AG09319 (cell line): ENCODE data around the gene C9orf40.

Experiments
- DNase-seq: peaks from one replicate; pipeline ENCODE4 v3.0.0-alpha.2; 2010; ENCODE audit warnings: low read depth; ENCODE audit errors: extremely low read depth
- TF ChIP-seq, protein P1 (sequence below): IDR thresholded peaks from 2 replicates; pipeline ENCODE4 v1.5.1; 2011; ENCODE audit warnings: low read depth, mild to moderate bottlenecking, inconsistent platforms, low read length, moderate library complexity

The C9orf40 gene, protein sequence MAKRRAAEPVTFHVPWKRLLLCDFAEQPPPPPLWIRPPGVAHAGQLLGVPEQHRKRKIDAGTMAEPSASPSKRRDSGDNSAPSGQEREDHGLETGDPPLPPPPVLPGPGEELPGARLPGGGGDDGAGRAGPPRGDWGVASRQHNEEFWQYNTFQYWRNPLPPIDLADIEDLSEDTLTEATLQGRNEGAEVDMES

DNA sequence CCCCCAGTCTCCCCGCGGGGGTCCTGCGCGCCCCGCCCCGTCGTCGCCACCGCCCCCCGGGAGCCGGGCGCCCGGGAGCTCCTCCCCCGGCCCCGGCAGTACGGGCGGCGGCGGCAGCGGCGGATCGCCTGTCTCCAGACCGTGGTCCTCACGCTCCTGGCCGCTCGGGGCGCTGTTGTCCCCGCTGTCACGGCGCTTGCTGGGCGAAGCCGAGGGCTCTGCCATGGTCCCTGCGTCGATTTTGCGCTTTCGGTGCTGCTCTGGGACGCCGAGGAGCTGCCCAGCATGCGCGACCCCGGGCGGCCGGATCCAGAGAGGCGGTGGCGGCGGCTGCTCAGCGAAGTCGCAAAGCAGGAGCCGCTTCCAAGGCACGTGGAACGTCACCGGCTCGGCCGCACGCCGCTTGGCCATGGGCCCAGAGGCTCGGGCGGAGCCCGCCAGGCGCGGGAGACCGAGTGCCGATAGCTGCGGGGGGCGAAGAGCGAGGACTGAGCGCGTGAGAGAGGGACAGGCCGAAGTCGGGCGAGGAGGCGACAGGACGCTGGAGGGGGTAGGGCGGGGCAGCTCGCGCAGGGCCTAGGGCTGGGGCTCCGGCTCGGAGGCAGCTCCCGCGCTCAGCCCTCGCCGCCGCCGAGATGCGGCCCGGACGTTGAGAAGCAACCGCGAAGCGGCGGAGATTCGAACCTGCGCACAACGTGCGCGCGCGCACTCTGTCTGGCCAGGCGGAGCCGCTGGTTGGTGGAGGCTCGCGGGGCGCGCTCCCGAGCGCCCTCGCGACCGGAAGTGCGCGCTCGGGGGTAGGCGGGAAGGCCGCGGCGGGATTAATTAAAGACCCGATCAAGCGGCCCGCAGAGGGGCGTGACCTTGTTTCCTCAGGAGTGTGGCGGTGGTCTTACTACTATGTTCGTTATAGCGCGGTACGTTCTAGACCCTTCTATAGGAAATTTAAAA lies at the start of gene C9orf40:
TSS of gene C9orf40 (minus strand) at position 712 of the 951 bp plus-strand sequence. CDS start at position 411, 301 bp downstream.
- TF ChIP-seq, protein P1, sequence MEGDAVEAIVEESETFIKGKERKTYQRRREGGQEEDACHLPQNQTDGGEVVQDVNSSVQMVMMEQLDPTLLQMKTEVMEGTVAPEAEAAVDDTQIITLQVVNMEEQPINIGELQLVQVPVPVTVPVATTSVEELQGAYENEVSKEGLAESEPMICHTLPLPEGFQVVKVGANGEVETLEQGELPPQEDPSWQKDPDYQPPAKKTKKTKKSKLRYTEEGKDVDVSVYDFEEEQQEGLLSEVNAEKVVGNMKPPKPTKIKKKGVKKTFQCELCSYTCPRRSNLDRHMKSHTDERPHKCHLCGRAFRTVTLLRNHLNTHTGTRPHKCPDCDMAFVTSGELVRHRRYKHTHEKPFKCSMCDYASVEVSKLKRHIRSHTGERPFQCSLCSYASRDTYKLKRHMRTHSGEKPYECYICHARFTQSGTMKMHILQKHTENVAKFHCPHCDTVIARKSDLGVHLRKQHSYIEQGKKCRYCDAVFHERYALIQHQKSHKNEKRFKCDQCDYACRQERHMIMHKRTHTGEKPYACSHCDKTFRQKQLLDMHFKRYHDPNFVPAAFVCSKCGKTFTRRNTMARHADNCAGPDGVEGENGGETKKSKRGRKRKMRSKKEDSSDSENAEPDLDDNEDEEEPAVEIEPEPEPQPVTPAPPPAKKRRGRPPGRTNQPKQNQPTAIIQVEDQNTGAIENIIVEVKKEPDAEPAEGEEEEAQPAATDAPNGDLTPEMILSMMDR = peak; percentile 71
- DNase-seq = peak; percentile 60

DNA sequence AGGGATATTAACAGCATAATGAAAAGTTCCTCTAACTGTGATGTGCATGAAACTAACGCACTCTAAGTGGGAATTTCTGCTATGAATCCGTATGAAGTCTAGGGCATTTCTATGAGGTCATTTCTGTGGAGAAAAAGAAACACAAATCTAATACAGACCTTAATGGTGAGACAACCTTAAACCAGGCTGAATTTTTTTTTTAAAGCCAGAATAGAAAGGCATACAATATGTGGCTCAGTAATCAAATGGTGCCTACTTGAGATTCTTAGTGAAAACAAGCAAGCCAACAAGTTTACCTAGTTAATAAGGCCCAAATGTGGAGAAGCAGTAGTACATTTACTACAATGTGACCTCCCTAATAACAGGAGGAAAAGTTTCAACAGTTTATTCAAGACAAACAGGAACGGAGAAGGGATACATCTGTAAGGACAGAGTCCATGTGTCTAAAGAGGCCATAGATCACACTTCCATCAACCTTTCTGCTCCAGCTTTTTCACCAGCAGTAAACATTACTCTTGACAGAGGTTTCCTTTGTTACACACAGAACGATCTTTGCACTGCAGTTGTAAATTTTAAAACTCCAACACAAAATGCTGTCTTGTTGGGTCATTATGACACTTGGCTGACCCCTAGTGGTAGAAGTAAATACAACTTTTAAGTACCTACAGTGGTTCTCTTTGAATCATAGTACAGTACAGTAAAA lies 49.2 kb upstream of the C9orf40 start:
- peak; percentile 74 for DNase-seq

DNA sequence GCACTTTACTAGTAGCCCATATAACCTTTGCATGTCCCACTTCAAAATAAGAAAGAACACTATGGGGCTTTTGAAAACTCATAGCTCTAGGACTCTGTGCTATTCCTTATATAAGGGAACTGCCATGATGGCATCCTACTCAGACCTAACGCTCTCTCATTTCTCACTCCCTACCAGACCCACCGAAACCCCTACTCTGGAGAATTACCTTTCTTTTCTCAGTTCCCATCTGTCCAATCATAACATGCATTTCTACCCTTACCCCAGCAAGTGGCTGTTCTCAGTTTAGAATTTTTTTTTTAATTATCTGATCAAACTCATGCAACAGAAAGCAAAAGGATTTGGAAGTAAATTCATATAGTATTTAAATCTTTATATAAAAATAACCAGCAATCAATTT lies 48.1 kb upstream of the C9orf40 start:
- TF ChIP-seq, protein P1 = no peak
- DNase-seq = no peak

More for the DNA sequence above, 49.2 kb upstream of the C9orf40 start:
- TF ChIP-seq, protein P1 = peak; percentile 68

DNA sequence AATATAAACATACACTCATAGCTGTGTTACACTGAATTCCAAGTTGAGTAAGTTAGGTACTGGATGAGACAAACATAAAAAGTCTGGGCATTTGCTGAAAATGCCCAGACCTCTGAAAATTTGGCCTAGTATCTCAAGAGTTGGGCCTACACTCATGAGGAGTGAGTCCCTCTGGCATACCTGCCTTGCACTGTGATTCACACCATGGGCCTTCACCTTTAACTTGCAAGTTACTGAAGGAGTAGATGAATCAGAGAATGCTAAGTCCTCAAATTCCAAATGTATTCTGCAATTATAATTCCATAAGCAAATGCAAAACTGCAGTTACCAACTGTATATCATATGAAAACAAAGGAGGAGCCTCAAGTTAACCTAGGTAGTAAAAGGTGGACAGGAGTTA lies 32.3 kb upstream of the C9orf40 start:
- TF ChIP-seq, protein P1 = no peak
- no peak for DNase-seq

DNA sequence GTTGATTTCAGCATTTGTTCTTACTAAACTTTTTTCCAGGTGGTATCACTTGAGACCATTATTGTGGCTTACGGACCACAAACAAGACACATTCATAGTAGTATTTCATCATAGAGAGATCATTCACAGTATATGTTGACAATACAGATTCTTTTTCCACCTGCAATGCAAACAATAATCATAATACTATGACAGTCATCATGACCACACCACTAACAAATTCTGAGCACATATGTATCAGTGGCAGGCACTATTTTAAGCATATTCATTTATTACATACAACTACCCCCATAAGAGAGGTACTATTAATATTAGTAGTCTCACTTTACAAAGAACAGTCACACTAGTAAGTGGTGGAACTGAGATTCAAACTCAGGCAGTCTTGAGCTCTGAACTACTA lies 31.0 kb upstream of the C9orf40 start:
- no peak for DNase-seq
- TF ChIP-seq, protein P1 = no peak

DNA sequence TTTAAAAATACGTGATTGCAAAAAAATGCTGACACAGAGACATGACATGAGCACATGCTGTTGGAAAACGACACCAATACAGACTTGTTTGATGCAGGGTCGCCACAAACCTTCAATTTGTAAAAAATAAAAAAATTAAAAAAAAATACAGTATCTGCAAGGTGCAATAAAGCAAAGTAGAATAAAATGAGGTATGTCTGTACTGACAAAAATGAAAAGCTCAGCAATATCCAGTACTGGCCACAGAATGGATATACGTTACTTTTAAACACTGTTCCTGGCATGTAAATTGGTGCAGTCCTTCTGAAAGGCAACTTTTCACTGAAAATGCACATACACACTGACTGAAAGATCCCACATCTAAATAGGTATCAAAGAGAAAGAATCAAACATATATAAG lies 27.1 kb upstream of the C9orf40 start:
- no peak for DNase-seq
- TF ChIP-seq, protein P1 = no peak
